Left lung (tissue), 10 donors: Measurements from ENCODE around the gene USF1. TPM values are rescaled to one million over a fixed set of nuclear protein-coding genes. Genes with fewer than 3 reads are reported as not detected.

Source experiments
- ATAC-seq: fragments of 200-7000 bp; cut with Tn5 transposase; one replicate; pipeline ENCODE4 v1.9.1; 2020; ENCODE audit warnings: moderate library complexity
- DNase-seq, 4 donors: peaks; one replicate each; pipeline ENCODE4 v3.0.0-alpha.2; 2013 to 2020
- H3K27ac ChIP-seq, 2 donors: fragments of 200-600 bp; sonication (generic) in 1 of 2; one replicate each; pipeline versions ENCODE4 v1.5.0 to v1.8.0; 2020 to 2021
- H3K27me3 ChIP-seq, 2 donors: fragments of 200-600 bp; sonication (generic) in 1 of 2; one replicate each; pipeline versions ENCODE4 v1.5.0 to v1.8.0; 2020 to 2021
- H3K36me3 ChIP-seq, 2 donors: fragments of 200-600 bp; sonication (generic) in 1 of 2; one replicate each; pipeline versions ENCODE4 v1.5.0 to v1.8.0; 2020 to 2021
- H3K4me1 ChIP-seq, 2 donors: fragments of 200-600 bp; one replicate each; pipeline ENCODE4 v1.8.0; 2021
- H3K4me3 ChIP-seq, 2 donors: fragments of 200-600 bp; sonication (generic) in 1 of 2; one replicate each; pipeline versions ENCODE4 v1.5.0 to v1.8.0; 2020 to 2021; ENCODE audit warnings: mild to moderate bottlenecking in 1 of 2
- H3K9me3 ChIP-seq, 2 donors: fragments of 200-600 bp; sonication (generic) in 1 of 2; one replicate each; pipeline versions ENCODE4 v1.5.0 to v1.8.0; 2020 to 2021
- intact Hi-C, 2 donors: fragments of 100-400 bp; cut with DNase I; formaldehyde crosslinking; loops; one replicate each; pipeline versions ENCODE4 v1.11.2 to v1.14.2; 2022
- polyA plus RNA-seq, 6 donors: library from polyadenylated mRNA; unstranded; fragments of 120-200 nt; gene quantifications; one replicate each; pipeline ENCODE4 v1.2.1, GENCODE V29; 2013; ENCODE audit not compliant: insufficient read length in 6 of 6
- total RNA-seq, 2 donors: library from RNA; stranded (reverse); fragmentation: NEBNext Ultra II Directional; extraction: Animal tissue kit (Norgen Biotek cat#: 25700); gene quantifications; one replicate each; pipeline ENCODE4 v1.2.1, GENCODE V29; 2021
- TF ChIP-seq, protein P1 (sequence below), 2 donors: fragments of 200-600 bp; sonication (generic) in 1 of 2; IDR thresholded peaks; one replicate each; pipeline versions ENCODE4 v1.5.0 to v1.8.0; 2021; ENCODE audit warnings: antibody characterized with exemption in 2 of 2
- donor health status: DM: no; HTN: yes; CAD: no.
- donor health status: DM: no; HTN: no; CAD: no.

The USF1 gene
- total and polyA plus RNA-seq, 8 donors, result 56.1 to 75.4 (median 66.5) TPM

DNA sequence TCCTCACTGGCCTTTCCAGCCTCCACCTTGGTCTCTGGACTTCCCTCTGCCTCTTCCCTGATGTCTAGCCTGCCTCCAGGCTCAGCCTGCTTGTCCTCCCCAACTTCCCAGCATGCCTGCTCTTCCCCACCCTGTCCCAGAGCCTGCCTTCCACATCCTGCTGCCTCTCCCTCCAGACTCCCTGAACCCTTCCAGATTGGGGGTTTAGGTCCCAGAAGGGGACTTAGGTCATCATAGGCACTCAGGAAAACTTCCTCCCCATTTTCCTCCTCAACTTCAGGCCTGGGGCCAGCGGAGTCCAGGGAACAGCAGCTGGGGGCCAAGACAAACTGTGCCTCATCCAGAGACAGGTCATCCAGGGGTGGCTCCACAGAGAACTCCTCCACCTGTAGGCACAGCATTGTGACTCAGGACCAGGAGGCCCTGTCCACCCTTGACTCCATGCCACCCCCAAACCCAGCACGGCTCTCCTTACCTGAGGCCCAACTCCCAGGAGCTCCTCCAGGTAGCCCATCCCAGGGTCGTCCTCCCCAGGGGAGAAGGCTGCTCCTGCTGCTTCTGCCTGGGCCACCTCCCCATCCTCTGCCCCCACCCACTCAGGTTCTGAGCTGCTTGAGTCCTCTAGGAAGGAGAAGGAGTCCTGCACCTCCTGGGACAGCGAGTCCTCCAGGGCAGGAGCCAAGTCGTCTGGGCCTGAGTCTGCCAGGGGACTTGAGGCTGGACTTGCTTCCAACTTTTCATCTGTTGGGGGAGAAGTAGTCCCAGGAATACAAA, 3.4 kb upstream of the USF1 start:
- H3K27me3 ChIP-seq, result no peaks in the 10 kb centered on the region
- peak overlapping the region in 1 of 2 donors; percentile 99 for H3K27ac ChIP-seq
- no peaks in the 10 kb centered on the region for H3K9me3 ChIP-seq
- H3K4me1 ChIP-seq, result peaks cover 7 to 30% of the 10 kb centered on the region in 2 donors
- H3K4me3 ChIP-seq, result no peak overlapping the region
- TF ChIP-seq, protein P1, sequence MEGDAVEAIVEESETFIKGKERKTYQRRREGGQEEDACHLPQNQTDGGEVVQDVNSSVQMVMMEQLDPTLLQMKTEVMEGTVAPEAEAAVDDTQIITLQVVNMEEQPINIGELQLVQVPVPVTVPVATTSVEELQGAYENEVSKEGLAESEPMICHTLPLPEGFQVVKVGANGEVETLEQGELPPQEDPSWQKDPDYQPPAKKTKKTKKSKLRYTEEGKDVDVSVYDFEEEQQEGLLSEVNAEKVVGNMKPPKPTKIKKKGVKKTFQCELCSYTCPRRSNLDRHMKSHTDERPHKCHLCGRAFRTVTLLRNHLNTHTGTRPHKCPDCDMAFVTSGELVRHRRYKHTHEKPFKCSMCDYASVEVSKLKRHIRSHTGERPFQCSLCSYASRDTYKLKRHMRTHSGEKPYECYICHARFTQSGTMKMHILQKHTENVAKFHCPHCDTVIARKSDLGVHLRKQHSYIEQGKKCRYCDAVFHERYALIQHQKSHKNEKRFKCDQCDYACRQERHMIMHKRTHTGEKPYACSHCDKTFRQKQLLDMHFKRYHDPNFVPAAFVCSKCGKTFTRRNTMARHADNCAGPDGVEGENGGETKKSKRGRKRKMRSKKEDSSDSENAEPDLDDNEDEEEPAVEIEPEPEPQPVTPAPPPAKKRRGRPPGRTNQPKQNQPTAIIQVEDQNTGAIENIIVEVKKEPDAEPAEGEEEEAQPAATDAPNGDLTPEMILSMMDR (IDR thresholded peaks at IDR 0.05), result no peak
- peaks cover 0 to 63% of the 10 kb centered on the region in 2 donors for H3K36me3 ChIP-seq
- DNase-seq, result no peak
- intact Hi-C loops, result no loop called here
- ATAC-seq, result no peak

DNA sequence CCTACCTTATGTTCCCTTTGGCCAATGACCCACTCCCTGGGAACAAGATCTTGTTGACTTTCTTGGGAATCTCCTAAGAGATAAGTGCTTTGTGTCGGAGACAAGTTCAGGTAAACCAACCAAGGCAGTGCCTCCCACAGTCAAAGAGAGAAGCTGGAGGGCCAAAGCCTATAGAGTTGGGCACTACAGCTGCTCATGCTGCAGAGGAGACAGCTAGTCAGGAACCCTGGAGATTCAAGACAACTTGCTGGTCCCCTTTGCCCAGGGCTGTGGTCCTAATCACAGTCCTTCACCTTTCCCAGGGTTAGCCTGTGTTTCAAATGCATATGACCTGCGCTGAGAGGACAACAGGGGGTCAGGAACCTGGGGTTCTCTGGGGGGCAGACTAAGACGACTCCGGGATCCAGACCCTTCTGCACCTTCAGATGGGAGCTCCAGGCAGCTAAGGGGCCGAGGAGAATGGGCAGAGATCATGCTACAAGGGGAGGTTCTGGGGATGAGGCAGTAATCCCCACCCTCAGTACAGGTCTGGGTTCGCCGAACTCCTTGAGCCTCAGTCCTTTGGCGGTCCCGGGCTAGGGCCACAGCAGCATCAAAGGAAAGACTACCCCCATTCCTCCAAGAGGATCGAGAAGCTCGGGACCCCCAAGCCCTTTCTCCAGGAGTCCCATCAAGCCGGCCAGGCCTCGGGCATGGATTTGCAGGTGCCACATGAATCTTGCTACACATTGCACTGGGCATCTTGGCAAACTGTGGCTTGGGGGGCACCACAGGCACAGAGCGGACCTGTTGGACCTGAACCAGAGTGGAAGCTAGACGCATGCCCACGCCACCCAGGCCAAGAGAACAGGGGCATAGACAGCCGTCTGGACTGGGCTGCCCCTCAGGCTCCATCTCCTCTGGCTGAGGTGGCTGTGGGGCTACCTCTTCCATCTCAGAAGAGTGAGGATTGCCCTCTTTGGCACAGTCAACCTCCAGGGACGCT, 2.0 kb upstream of the USF1 start:
- no peak for DNase-seq
- Histone ChIP-seq H3K4me1 (peaks cover 12 to 44% of the 10 kb centered on the region in 2 donors), H3K9me3 (no peaks in the 10 kb centered on the region), H3K4me3 (no peak overlapping the region), H3K27ac (peak overlapping the region; percentile 97 to 99), H3K36me3 (peaks cover 0 to 53% of the 10 kb centered on the region in 2 donors), H3K27me3 (no peaks in the 10 kb centered on the region)
- intact Hi-C loops, result no loop called here
- no peak for ATAC-seq
- TF ChIP-seq, protein P1 (IDR thresholded peaks at IDR 0.05), result no peak

GRCh38 chr1:161046605-161047228, 940 bp upstream of the USF1 start:
- TF ChIP-seq, protein P1 (IDR thresholded peaks at IDR 0.05), result no peak
- peak overlapping the region; percentile 97 to 99 for H3K27ac ChIP-seq
- peaks cover 0 to 55% of the 10 kb centered on the region in 2 donors for H3K36me3 ChIP-seq
- DNase-seq (no peak), ATAC-seq (no peak)
- peaks cover 12 to 49% of the 10 kb centered on the region in 2 donors for H3K4me1 ChIP-seq
- no peaks in the 10 kb centered on the region for H3K9me3 ChIP-seq
- no peaks in the 10 kb centered on the region for H3K27me3 ChIP-seq
- intact Hi-C loops, result no loop called here
- peak overlapping the region in 1 of 2 donors; percentile 99 for H3K4me3 ChIP-seq

DNA sequence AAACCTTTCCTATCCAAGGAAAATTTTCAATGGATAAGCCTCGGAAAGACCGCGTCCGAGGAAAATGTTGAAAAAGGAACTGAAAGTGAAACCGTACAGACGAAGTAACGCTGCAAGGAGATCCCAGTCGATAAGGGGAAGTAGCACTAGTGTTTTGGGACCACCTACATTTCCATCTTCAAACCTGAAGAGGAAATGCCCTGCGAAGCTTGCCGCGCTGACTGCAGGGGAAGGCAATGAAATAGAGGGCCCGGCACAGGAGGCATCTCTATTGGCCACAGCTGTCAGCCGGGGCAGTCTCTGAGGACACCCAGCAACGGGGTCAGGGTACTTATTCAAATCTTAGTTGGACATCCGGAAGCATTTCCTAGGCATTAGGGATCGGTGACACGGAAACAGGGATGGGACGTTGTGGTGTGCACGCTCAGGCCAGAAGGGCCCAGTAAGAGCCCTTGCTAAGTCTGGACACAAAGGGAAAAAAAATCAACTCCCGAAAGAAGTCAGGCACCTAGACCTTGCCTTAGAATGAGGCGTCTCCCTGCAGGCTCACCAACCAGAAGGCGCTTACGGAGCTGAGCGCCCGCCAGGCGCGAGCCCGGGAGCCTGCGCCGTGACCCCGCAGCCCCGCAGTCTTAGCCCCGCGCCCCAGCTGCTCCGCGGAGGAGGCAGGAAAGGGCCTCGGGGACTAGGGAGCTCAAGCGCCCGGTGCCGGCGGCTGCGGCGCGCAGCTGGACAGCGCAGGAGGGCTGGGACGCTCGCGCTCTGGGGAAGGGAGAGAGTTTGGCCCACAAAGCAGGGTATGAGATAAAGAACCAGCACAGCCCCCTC, 655 bp downstream of the USF1 start:
- TF ChIP-seq, protein P1 (IDR thresholded peaks at IDR 0.05), result no peak
- intact Hi-C loops, result no loop called here
- ATAC-seq, result peak; percentile 77
- H3K36me3 ChIP-seq, result peaks cover 0 to 55% of the 10 kb centered on the region in 2 donors
- DNase-seq, result peak; percentile 55 to 88 (median 75)
- no peaks in the 10 kb centered on the region for H3K27me3 ChIP-seq
- H3K27ac ChIP-seq, result peak overlapping the region; percentile 97 to 99
- H3K9me3 ChIP-seq, result no peaks in the 10 kb centered on the region
- H3K4me3 ChIP-seq, result peak overlapping the region; percentile 86 to 99
- peaks cover 12 to 49% of the 10 kb centered on the region in 2 donors for H3K4me1 ChIP-seq
